OCI-LY7 (cell line): ENCODE measurements around the gene UBTF. TPM values are rescaled to one million over a fixed set of nuclear protein-coding genes. Genes with fewer than 3 reads are reported as not detected.

Experiments
- BruUV-seq: library from RNA; stranded (reverse); fragments of 400-500 nt; replicated peaks from 2 replicates; lab custom pipeline; 2021; lab: Mats Ljungman, UMichigan
- CTCF ChIA-PET: fragments of 300-600 bp; sonication (Branson Sonifier 250); formaldehyde crosslinking; loops from one replicate; lab custom pipeline; 2022; ENCODE audit warnings: antibody characterized with exemption; ENCODE audit not compliant: unreplicated experiment; lab: Charles Lee
- POLR2A ChIA-PET: fragments of 300-600 bp; sonication (Branson Sonifier 250); formaldehyde crosslinking; loops from one replicate; lab custom pipeline; 2022; ENCODE audit warnings: antibody characterized with exemption; lab: Charles Lee
- DNase-seq: peaks from one replicate; pipeline ENCODE4 v3.0.0-alpha.2; 2015; ENCODE audit warnings: low spot score
- H2AFZ ChIP-seq: fragments of 200-600 bp; sonication (generic), shearing (Covaris generic); 2 replicates; pipeline ENCODE4 v1.6.1; 2014; ENCODE audit warnings: mild to moderate bottlenecking, antibody characterized with exemption, low read length, moderate library complexity
- H3K27ac ChIP-seq: fragments of 200-600 bp; sonication (generic); 2 replicates; pipeline ENCODE4 v1.5.1; 2014; ENCODE audit warnings: mixed run types, low read depth, mild to moderate bottlenecking, moderate library complexity, low read length, inconsistent platforms; ENCODE audit not compliant: poor library complexity, severe bottlenecking
- H3K36me3 ChIP-seq: fragments of 200-600 bp; sonication (generic); 2 replicates; pipeline ENCODE4 v1.6.1; 2014; ENCODE audit warnings: mild to moderate bottlenecking, antibody characterized with exemption, low read length, moderate library complexity, mixed read lengths; ENCODE audit not compliant: insufficient read depth
- H3K4me1 ChIP-seq: fragments of 200-600 bp; sonication (generic); 2 replicates; pipeline ENCODE4 v1.5.1; 2014; ENCODE audit warnings: mild to moderate bottlenecking, low read length; ENCODE audit not compliant: insufficient read depth, poor library complexity, severe bottlenecking
- H3K4me2 ChIP-seq: fragments of 200-600 bp; sonication (generic); 2 replicates; pipeline ENCODE4 v1.6.1; 2014; ENCODE audit warnings: mild to moderate bottlenecking, low read length
- H3K4me3 ChIP-seq: fragments of 200-600 bp; sonication (generic); 2 replicates; pipeline ENCODE4 v1.5.1; 2014; ENCODE audit warnings: mild to moderate bottlenecking, low read depth, low read length; ENCODE audit not compliant: poor library complexity, severe bottlenecking
- H3K79me2 ChIP-seq: fragments of 200-600 bp; sonication (generic); 2 replicates; pipeline ENCODE4 v1.6.1; 2016; ENCODE audit warnings: low read depth, mild to moderate bottlenecking, low read length, moderate library complexity, mixed read lengths; ENCODE audit not compliant: insufficient read depth
- H3K9me2 ChIP-seq: fragments of 200-600 bp; sonication (generic); 2 replicates; pipeline ENCODE4 v1.6.1; 2016; ENCODE audit warnings: mild to moderate bottlenecking, low read length, mixed read lengths; ENCODE audit not compliant: insufficient read depth
- H3K9me3 ChIP-seq: fragments of 200-600 bp; sonication (generic); 2 replicates; pipeline ENCODE4 v1.6.1; 2014; ENCODE audit warnings: mild to moderate bottlenecking, mixed run types, low read length, mixed read lengths
- H4K20me1 ChIP-seq: fragments of 200-600 bp; sonication (generic); 2 replicates; pipeline ENCODE4 v1.6.1; 2014; ENCODE audit warnings: mild to moderate bottlenecking, antibody characterized with exemption, low read length, moderate library complexity, mixed read lengths; ENCODE audit not compliant: insufficient read depth
- CTCF ChIP-seq: fragments of 200-600 bp; sonication (generic); conservative IDR thresholded peaks from 2 replicates; pipeline ENCODE4 v1.5.1; 2014; ENCODE audit warnings: mild to moderate bottlenecking, antibody characterized with exemption, low read length, moderate library complexity, mixed read lengths
- EZH2phosphoT487 ChIP-seq: fragments of 200-600 bp; sonication (generic); IDR thresholded peaks from 2 replicates; pipeline ENCODE4 v1.6.1; 2018; ENCODE audit warnings: low read depth, borderline replicate concordance, mild to moderate bottlenecking, mixed run types, antibody characterized with exemption, low read length, moderate library complexity, mixed read lengths
- intact Hi-C: fragments of 100-400 bp; cut with micrococcal nuclease; formaldehyde crosslinking; loops from one replicate; pipeline ENCODE4 v1.10.0; 2022; ENCODE audit not compliant: unreplicated experiment
- total RNA-seq, 2 experiments: library from RNA; depleted of rRNA in 1 of 2; stranded (reverse); fragments of >200 nt in 1 of 2; shearing (Covaris generic) in 1 of 2; gene quantifications; 2 replicates each; pipeline ENCODE4 v1.2.3, GENCODE V29; 2014 to 2022

The UBTF gene
- total RNA-seq, 2 experiments from 2014 or later = 155 to 215 TPM

- Histone ChIP-seq H2AFZ (no peak overlapping the region), H3K36me3 (peaks cover 56% of the 10 kb centered on the region), H3K9me2 (no peaks in the 10 kb centered on the region), H4K20me1 (no peaks in the 10 kb centered on the region), H3K4me3 (no peak overlapping the region), H3K79me2 (peaks cover 11% of the 10 kb centered on the region; the same call in 1 of the 2 replicates), H3K4me1 (no peaks in the 10 kb centered on the region), H3K4me2 (no peak overlapping the region), H3K27ac (no peak overlapping the region), H3K9me3 (no peaks in the 10 kb centered on the region)
- no peak for TF ChIP-seq CTCF
- no TSS peak for BruUV-seq
- DNase-seq = no peak
- intact Hi-C loops = no loop called here
- CTCF ChIA-PET = no interaction called here
- POLR2A ChIA-PET = no interaction called here
These were observed 41.8 kb downstream of the UBTF start for GRCh38 chr17:44177640-44178039.

- ChIA-PET POLR2A (no interaction called here), CTCF (no interaction called here)
- no peak for DNase-seq
- H3K27ac ChIP-seq = no peak overlapping the region
- no TSS peak for BruUV-seq
- H3K4me1 ChIP-seq = no peaks in the 10 kb centered on the region
- H3K79me2 ChIP-seq = peaks cover 3% of the 10 kb centered on the region; the same call in 1 of the 2 replicates
- no peak overlapping the region for H2AFZ ChIP-seq
- H3K9me2 ChIP-seq = no peaks in the 10 kb centered on the region
- no peak overlapping the region for H3K4me2 ChIP-seq
- intact Hi-C loops = no loop called here
- H3K36me3 ChIP-seq = peaks cover 48% of the 10 kb centered on the region
- H3K9me3 ChIP-seq = no peaks in the 10 kb centered on the region
- TF ChIP-seq CTCF (no peak), EZH2phosphoT487 (no peak)
- no peak overlapping the region for H3K4me3 ChIP-seq
- H4K20me1 ChIP-seq = no peaks in the 10 kb centered on the region
These were observed 42.6 kb downstream of the UBTF start for GRCh38 chr17:44176671-44177501.

GRCh38 chr17:44176257-44176656 lies 43.2 kb downstream of the UBTF start:
- Histone ChIP-seq H3K27ac (no peak overlapping the region), H3K4me2 (no peak overlapping the region), H2AFZ (no peak overlapping the region), H3K79me2 (no peaks in the 10 kb centered on the region), H4K20me1 (no peaks in the 10 kb centered on the region), H3K9me2 (no peaks in the 10 kb centered on the region), H3K36me3 (peaks cover 43% of the 10 kb centered on the region), H3K4me1 (peaks cover 4% of the 10 kb centered on the region), H3K4me3 (no peak overlapping the region), H3K9me3 (no peaks in the 10 kb centered on the region)
- POLR2A ChIA-PET = no interaction called here
- TF ChIP-seq CTCF = no peak
- no peak for TF ChIP-seq EZH2phosphoT487
- CTCF ChIA-PET = no interaction called here
- no TSS peak for BruUV-seq
- intact Hi-C loops = no loop called here
- no peak for DNase-seq
